ENCODE results near the gene USH2A. TPM values are rescaled to one million over a fixed set of nuclear protein-coding genes. Genes with fewer than 3 reads are reported as not detected.

Gene USH2A
- total RNA-seq, 6 donors from 2014 or later, result under 0.01 to 0.11 TPM; not detected in 4

GRCh38 chr1:215761446-215761845 lies 661.8 kb downstream of the USH2A start:
- Histone ChIP-seq H3K36me3 (no peaks in the 10 kb centered on the region), H3K4me1 (no peaks in the 10 kb centered on the region), H3K27ac (no peak overlapping the region), H3K4me3 (no peak overlapping the region), H3K27me3 (no peaks in the 10 kb centered on the region), H3K9me3 (no peaks in the 10 kb centered on the region)
- TF ChIP-seq EP300 (IDR thresholded peaks at IDR 0.05) (no peak), POLR2AphosphoS5 (IDR thresholded peaks at IDR 0.05) (no peak), CTCF (IDR thresholded peaks at IDR 0.05) (no peak), POLR2A (IDR thresholded peaks at IDR 0.05) (no peak)
- 87 to 88% methylated on average over 2 of the region's 2 CpGs for WGBS, 2 donors
- ATAC-seq (ENCODE audit: low FRiP score in 2 of 2) (no peak), DNase-seq (no peak)

GRCh38 chr1:215754112-215754511 lies 669.1 kb downstream of the USH2A start:
- 69 to 80% methylated on average over 4 of the region's 4 CpGs for WGBS, 2 donors
- ATAC-seq (ENCODE audit: low FRiP score in 2 of 2) (no peak), DNase-seq (no peak)
- TF ChIP-seq POLR2AphosphoS5 (IDR thresholded peaks at IDR 0.05), result no peak
- no peaks in the 10 kb centered on the region for H3K9me3 ChIP-seq
- no peaks in the 10 kb centered on the region for H3K4me1 ChIP-seq
- H3K27ac ChIP-seq, result no peak overlapping the region
- H3K4me3 ChIP-seq, result no peak overlapping the region
- no peaks in the 10 kb centered on the region for H3K36me3 ChIP-seq
- no peaks in the 10 kb centered on the region for H3K27me3 ChIP-seq

- Histone ChIP-seq H3K4me3 (no peak overlapping the region), H3K27ac (no peak overlapping the region), H3K27me3 (no peaks in the 10 kb centered on the region), H3K36me3 (no peaks in the 10 kb centered on the region), H3K9me3 (no peaks in the 10 kb centered on the region), H3K4me1 (no peaks in the 10 kb centered on the region)
- DNase-seq (no peak), ATAC-seq (ENCODE audit: low FRiP score in 2 of 2) (no peak)
- TF ChIP-seq POLR2AphosphoS5 (IDR thresholded peaks at IDR 0.05) (no peak), EP300 (IDR thresholded peaks at IDR 0.05) (no peak), POLR2A (IDR thresholded peaks at IDR 0.05) (no peak), CTCF (IDR thresholded peaks at IDR 0.05) (no peak)
- 72 to 74% methylated on average over 4 of the region's 4 CpGs for WGBS, 2 donors
These were observed 673.8 kb downstream of the USH2A start for GRCh38 chr1:215749414-215749813.

DNA sequence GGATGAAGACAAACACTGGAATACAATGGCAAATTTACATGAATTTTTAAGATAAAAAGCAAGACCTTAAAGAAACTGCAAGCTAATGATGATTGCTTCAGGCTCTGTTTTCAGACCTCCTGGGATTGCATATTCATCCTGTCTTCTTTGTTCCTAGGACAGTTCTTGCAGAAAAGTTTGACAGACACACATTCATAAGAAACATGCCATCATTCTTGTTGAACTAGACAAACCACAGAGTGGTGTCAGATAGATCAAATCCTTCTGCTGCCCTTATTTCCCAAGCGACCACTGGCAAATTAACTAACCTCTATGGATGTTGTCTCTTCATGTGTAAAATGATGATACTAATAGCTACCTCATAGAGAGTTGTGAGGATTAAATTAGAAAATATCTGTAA lies 674.8 kb downstream of the USH2A start:
- no peak overlapping the region for H3K27ac ChIP-seq
- no peaks in the 10 kb centered on the region for H3K9me3 ChIP-seq
- H3K4me3 ChIP-seq, result no peak overlapping the region
- H3K27me3 ChIP-seq, result no peaks in the 10 kb centered on the region
- TF ChIP-seq CTCF (IDR thresholded peaks at IDR 0.05) (no peak), POLR2A (IDR thresholded peaks at IDR 0.05) (no peak), EP300 (IDR thresholded peaks at IDR 0.05) (no peak), POLR2AphosphoS5 (IDR thresholded peaks at IDR 0.05) (no peak)
- H3K36me3 ChIP-seq, result no peaks in the 10 kb centered on the region
- ATAC-seq (ENCODE audit: low FRiP score in 2 of 2) (no peak), DNase-seq (no peak)
- no peaks in the 10 kb centered on the region for H3K4me1 ChIP-seq
- 75 to 80% methylated on average over 1 of the region's 1 CpG for WGBS, 2 donors

GRCh38 chr1:215744419-215744818 lies 678.8 kb downstream of the USH2A start:
- Histone ChIP-seq H3K4me3 (no peak overlapping the region), H3K27me3 (no peaks in the 10 kb centered on the region), H3K27ac (no peak overlapping the region), H3K4me1 (no peaks in the 10 kb centered on the region), H3K9me3 (no peaks in the 10 kb centered on the region), H3K36me3 (no peaks in the 10 kb centered on the region)
- 81 to 93% methylated on average over 1 of the region's 1 CpG for WGBS, 2 donors
- ATAC-seq (ENCODE audit: low FRiP score in 2 of 2) (no peak), DNase-seq (no peak)
- TF ChIP-seq POLR2A (IDR thresholded peaks at IDR 0.05) (no peak), CTCF (IDR thresholded peaks at IDR 0.05) (no peak), POLR2AphosphoS5 (IDR thresholded peaks at IDR 0.05) (no peak), EP300 (IDR thresholded peaks at IDR 0.05) (no peak)
